ENCODE results near the gene MAP3K2.
"Not testable (repeated sequence)": the region's sequence is repeated elsewhere in the genome, so short reads cannot be mapped to it uniquely, and the experiment has no call there.

The MAP3K2 gene

DNA sequence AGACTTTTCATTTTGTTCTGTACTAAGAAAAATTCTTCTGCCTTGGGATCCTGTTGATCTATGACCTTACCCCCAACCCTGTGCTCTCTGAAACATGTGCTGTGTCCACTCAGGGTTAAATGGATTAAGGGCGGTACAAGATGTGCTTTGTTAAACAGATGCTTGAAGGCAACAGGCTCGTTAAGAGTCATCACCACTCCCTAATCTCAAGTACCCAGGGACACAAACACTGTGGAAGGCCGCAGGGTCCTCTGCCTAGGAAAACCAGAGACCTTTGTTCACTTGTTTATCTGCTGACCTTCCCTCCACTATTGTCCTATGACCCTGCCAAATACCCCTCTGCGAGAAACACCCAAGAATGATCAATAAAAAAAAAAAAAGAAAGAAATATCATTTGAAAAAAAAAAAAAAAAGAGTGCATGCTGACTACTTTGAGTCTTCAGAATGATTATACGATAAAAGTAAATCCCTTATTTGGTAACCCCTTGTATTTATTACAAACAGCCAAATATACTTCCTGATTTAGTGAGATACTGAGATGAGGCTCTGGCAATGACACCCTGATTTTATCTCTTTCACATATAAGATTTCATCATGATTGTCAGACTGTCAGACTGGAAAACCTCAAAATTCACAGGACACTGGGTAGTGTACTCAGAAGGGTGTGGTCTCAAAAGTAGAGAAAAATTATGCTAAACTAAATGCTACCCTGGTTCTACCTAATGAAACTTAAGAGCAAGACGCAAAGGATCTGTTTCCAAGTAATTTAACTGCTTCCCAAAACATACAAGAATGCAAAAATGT is 33.7 kb downstream of the MAP3K2 start:
- DNase-seq: not testable (repeated sequence)

DNA sequence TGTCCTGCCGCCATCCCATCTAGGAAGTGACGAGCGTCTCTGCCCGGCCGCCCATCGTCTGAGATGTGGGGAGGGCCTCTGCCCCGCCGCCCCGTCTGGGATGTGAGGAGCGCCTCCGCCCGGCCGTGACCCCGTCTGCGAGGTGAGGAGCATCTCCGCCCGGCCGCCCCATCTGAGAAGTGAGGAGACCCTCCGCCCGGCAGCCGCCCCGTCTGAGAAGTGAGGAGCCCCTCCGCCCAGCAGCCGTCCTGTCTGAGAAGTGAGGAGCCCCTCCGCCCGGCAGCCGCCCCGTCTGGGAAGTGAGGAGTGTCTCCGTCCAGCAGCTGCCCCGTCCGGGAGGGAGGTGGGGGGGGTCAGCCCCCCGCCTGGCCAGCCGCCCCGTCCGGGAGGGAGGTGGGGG is 34.6 kb downstream of the MAP3K2 start:
- DNase-seq: not testable (repeated sequence)

DNA sequence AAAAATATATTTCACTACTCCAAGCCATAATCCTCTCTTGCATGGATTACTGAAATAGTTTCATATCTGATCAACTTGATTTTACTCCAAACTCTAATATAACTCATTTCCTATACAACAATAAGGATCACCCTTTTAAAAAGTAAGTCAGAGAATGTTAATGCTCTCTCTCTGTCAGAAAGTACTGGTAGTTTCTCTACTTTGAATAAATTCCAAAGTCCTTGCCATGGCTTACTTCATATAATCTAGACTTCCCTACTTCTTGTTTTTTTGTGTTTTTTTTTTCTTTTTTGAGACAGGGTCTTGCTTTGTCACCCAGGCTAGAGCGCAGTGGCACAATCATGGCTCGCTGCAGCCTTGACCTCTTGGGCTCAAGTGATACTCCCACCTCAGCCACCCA is 36.2 kb downstream of the MAP3K2 start:
- no peak for DNase-seq

DNA sequence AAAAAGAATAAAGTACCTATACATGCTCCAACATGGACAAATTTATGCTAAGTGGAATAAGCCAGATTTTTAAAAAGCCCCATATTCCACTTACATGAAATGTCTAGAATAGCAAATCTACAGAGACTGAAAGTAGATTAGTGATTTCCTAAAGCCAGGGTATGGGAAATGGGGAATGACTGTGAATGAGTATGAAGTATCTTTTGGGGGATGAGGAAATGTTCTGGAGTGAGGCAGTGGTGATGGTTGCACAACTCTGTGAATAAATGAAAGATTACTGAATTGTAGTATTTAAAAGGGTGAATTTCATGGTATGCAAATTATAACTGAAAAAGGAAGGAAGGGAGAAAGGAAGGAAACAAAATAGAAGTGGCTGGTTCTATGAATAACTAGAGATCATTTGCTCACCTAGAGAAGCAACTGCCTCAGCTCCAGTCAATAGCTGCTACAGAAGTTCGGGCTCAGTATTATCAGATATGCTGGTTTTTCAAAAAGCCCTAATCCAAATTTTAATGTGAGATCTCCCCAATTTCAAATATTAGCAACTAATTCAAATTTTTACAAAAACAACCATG is 39.3 kb downstream of the MAP3K2 start:
- no peak for DNase-seq

DNA sequence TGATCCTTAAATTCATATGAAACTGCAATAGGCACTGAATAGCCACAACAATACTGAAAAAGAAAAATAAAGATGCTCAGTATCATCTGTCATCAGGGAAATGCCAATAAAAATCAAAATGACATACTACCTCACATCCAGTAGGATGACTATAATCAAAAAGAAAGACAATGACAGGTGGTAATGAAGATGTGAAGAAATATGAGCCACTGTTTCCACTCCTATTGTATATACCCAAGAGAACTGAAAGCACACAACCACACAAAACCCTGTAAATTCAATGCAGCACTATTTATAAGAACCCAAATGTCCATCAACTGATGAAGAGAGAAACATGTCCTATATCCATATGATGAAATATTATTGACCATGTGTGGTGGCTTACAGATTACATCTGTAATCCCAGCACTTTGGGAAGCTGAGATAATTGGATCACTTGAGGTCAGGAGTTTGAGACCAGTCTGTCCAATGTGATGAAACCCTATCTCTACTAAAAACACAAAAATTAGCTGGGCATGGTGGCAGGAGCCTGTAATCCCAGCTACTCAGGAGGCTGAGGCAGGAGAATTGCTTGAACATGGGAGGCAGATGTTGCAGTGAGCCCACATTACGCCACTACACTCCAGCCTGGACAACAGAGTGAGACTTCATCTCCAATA is 39.9 kb downstream of the MAP3K2 start:
- no peak for DNase-seq

DNA sequence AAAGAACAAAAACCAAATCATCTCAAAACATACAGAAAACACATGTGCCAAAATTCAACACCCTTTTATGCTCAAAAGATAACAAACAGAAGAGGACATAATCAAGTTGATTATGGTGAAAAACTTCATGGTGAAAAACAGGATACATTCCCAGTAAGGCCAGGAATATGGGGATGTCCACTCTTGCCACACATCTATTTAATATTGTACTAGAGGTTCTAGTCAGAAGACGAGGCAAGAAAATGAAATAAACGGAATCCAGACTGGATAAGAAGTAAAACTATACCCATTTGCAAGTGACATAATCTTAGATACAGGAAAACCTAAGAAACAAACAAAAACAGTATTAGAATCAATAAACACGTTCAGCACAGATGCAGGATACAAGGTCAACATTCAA is 40.8 kb downstream of the MAP3K2 start:
- no peak for DNase-seq

DNA sequence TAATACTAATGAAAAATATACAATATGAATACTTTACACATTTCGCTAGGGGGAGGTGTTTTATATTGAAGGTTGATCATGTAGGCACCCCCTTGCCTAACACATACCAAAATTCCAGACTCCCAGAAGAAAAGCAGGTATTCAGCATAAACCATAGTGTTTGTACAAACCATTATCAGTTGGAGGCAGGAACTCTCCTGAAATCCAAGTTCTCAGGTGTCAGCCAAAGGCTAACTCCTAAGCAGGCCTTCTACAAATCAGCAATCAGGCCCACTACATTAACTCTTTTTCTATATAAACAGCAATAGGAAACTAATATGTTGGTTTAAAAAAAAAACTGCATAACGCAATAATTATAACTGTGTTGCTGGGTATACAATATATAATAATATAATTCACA is 44.5 kb downstream of the MAP3K2 start:
- no peak for DNase-seq

DNA sequence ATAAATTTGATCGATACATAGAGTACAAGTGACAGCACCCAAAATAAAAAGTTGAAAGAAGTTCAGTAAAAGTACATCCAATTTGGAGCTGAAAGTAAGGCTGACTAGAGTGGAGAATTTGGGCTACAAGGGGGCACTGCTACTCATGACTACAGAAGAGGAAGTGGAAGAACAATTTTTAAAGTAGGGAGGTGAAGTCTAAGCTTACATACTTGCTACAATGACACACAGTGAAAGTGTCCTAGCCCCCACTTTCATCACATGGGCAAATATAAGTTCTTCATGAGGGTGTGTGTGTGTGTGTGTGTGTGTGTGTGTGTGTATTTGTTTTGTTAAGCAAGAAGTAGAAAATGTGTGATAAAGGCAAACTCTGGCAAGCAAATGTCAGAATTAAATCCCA is 45.7 kb downstream of the MAP3K2 start:
- DNase-seq: no peak

DNA sequence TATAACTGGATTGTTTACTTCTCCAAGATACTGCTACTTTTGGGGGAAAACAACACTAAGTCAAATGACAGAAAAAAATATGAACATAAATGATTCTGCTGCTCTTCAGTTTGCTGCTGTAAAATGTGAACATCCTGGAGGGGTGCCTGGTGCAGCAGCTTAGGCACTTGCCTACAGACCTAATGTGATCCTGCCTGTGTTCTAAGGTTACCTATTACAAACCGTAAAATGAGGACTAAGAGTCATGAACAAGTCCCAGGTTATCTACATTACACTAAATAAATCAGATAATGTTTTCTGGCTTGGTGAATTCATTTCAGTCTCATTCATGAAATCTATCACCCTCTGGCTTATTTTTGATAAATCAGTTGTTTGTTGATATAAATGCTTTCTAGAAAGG is 55.4 kb downstream of the MAP3K2 start:
- DNase-seq: no peak

DNA sequence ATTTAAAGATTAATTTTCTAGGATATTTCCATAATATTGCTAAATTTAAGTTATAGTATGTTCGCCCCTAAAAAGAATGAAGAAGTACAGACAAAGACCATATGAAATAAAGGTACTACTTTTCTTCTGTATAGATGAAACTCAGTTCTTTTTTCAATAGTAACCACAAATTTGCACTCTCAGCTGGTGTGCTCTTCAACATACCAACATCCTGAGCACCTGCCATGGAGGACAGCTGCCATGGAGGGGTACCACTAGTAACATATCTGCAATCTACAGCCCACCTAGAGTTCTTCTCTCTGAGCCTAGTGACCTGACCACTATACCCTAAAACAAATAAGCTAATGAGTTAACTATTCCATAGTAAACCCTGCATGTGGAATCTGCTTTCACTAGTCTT is 57.0 kb downstream of the MAP3K2 start:
- no peak for DNase-seq

DNA sequence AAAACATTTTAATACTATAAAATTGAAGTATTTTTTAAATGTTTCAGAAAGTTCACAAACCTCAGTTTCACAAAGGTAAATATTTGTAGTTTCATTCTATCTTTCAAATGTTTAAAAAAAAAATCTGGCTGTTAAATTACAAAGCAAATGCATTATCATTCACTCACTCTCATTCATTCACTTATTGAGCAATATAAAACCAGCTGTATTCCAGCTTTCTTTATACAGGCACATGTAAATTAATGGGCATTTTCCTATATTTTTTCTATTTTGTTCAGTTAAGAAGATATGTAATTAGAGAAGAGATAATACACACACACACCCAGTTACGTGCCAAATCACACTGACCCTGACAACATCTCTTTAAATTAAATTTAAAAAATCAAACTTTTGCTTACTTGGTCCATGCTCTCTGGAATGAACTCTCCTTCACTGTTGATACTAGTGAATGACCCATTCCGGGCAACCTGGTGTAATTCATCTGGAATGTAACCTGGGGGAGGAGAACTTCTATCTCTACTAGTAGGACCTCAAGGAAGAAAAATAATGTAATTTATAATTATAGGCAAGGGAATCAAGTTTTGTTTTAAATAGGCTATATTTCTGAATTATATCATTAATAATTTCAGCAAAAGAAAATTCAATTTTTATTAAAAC is 61.4 kb downstream of the MAP3K2 start:
- DNase-seq: no peak

DNA sequence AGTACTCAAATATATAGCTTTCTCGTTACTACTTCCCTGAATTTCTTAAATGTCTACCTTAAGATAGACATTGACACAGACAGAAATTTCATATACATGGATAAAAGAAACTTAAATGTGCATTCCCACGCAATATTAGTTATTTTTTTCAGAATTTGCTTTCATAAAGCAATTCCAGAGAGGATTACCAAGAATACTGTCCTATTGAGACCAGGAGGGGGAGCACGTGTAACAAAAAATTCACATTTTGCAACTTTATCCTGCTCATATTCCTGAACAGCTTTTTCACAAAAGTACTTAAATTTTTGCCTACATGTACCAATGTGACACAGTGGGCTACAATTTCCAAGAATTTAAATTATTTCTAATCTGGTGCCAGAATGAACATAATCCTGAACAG is 63.1 kb downstream of the MAP3K2 start:
- DNase-seq: no peak

DNA sequence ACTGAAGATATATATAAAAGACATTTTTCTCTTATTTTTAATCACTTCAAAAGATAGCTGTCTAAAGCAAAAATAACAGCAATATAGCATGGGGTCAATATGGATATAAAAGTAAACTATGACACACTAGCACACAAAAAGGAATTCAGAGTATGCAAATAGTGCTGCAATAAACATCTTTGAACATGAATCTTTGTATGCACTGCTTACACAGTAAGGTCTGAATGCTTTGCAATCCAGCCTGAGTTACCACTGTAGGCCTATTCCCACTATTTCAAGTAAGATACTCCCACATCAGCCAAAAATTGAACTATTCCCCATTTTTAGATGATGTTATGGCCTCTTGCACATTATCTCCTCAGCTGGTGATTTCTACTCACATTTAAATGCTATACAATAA is 66.5 kb downstream of the MAP3K2 start:
- DNase-seq: no peak

DNA sequence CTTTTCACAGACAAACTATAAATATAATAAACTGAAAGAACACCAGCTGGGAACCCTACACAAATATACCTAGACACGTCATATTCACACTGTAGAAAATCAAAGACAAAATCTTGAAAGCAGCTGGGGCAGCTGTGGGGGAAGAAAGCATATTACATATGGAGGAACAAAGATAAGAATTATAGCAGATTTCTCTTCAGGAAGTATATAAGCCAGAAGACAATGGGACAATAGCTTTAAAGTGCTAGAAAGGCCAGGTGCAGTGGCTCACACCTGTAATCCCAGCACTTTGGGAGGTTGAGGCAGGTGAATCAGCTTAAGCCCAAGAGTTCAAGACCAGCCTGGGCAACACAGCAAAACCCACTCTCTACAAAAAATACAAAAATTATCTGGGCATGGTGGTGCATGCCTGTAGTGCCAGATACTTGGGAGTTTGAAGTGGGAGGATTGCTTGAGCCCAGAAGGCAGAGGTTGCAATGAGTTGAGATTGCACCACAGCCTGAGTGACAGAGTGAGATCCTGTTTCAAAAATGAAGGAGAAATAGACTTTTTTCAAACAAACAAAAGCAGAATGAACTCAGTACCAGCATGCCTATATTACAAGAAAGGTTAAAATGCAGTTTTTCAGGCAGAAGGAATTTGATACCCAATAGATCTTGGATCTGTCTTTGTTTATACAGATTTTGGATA is 67.0 kb downstream of the MAP3K2 start:
- DNase-seq: no peak

DNA sequence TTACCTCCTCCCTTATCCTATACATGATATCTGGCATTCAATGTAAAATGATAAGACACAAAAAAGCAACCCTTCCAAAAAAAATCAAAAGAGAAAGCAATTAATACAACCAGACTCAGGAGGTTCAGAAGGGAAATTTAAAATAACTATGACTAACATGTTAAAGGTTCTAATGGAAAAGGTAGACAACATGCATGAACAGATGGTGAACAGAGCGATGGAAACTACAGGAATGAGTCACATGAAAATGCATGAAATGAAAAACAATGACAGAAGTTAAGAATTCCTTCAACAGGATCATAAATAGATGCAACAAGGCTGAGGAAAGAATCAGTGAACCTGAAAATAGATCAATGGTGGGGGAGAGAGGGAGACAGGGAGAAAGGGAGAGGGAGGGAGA is 67.7 kb downstream of the MAP3K2 start:
- DNase-seq: no peak

DNA sequence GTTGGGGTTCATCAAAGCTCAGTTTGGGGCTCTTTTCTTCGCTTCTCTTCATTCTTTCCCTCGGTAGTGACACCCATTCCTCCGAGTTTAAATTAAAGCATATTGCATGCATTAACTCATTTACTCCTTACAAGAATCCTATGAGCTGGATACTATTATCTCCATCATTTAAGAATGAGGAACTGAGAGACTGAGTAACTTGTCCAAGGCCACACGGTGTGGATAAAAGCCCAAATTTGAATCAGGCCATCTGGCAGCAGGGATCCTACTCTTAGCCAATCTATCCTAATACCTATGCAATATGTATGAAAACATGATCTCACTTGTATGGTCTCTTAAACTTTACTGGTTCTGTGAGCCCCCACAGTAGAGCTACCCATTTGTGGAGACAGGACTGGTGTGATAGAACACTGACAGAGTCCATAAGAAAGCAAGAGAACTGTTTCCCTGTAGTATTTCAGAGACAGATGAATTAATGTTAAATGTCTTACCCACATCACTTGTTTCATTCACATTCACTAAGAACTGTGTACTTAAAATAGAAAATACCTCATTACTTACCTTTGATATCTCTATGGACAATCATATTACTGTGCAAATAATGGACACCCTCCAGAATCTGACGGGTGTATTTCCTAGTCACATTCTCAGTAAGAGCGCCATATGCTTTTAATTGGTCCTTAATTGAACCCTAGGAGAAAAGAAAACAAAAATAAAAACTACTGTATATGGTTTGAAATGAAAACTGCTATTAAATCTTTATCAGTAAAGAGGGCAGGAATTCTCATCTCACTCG is 73.4 kb downstream of the MAP3K2 start:
- no peak for DNase-seq

DNA sequence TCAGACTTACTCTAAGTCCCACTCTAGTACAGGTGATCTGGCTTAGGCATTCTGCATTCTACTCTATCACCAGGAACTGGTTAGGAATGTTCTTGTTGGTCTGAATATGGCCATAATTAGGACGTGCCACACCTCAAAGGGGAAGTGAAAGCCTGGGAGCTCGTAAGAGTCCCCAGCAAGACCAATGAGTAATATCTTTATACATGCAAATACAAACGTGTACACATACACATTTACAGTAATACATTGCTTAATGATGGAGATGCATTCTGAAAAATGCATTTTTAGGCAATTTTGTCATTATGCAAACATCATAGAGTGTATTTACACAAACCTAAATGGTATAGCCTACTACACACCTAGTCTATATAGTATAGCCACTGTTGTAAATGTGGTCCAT is 74.4 kb downstream of the MAP3K2 start:
- no peak for DNase-seq

DNA sequence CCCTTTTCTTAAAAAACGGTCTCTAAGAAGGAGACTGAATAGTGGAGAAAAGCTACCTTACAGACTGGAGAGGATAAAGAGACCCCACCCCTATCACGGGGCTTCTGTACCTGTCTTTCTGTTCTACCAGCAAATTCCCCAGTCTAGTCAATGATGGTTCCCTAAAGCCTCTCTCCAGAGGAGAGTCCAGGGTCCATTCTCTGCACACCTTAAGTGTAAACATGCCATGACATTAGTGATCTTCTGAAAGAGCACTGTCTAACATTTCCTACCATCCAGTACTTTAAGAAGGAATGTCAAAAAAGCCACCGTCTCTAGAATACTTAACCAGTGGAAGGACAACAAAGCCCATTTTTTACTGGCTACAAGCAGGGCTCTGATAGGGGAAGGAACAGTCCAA is 76.8 kb downstream of the MAP3K2 start:
- DNase-seq: no peak

DNA sequence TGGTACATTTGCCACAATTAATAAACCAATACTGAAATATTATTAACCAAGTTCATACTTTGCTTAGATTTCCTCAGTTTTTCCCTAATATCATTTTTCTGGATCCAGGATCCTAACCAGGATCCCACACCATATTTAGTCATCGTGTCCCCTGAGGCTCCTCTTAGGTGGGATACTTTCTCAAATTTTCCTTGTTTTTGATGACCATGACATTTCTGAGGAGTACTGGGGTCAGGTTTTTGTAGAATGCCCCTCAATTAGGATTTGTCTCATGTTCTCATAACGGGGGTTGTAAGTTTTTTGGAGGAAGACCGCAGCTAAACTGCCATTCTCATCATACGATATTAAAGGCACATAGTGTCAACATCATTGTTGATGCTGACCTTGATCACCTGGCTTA is 78.3 kb downstream of the MAP3K2 start:
- DNase-seq: no peak

DNA sequence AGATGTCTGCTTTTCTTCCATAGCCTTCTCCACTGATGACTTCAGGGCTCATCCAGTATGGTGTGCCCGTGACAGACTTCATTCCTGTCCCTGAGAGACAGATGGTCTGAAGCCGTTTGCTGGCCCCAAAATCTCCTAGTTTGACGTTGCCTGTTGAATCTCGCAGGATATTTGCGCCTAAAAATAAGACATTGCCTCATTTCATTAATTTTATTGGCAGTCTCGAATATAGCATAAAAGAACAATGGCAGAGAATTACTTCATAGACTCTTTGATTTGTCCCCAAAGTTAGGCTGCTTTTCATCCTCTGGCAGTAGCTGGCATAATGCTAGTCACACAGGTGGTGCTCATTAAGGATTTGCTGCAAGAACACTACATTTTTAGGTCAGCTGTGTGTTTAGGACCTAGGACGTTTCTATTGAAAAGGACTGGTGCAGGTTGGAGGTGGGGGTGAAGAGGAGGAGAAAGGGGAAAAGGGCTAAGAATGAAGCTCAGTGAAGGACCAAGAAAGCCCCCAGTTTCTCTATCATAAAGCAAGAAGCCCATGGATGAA is 79.1 kb downstream of the MAP3K2 start:
- no peak for DNase-seq

DNA sequence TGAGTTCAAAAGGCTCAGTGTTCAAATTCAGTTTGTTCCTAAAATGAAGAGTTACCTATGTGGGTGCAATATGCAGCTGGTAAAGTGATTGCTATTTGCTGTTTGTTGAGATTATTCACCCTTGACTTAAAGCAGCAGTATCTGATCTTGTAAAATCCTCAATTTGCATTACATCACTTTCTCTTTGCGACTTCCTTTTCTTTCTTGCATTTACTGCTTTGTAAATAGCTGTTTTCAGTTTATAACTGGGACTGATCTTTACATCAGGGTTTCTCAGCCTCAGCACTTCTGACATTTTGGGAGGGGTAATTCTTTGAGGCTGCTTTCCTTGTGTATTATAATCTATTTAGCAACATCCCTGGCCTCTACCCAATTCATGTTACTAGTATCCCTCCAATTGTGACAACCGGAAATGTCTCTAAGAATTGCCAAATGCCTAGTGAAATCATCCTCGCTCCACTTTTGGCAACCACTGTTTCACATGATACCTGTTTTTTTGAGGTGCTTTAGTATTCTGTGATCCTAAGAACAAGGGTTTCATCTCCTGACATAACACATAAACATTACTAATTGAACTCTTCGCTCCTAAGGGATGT is 81.7 kb downstream of the MAP3K2 start:
- DNase-seq: no peak
